ENCODE data around the gene GPR157. TPM values are rescaled to one million over a fixed set of nuclear protein-coding genes. Genes with fewer than 3 reads are reported as not detected.
A peak's percentile ranks its signal among the peaks of the same experiment; 100 is the strongest.

Gene GPR157
- total and polyA plus RNA-seq, 4 donors = 0.44 to 2.4 (median 1.5) TPM

- Histone ChIP-seq H3K4me1 (ENCODE audit: control insufficient read depth, insufficient read depth, low read length) (peaks cover 9% of the 10 kb centered on the region), H3K9me3 (ENCODE audit: control insufficient read depth, insufficient read depth, low read length) (no peaks in the 10 kb centered on the region), H3K27ac (ENCODE audit: low read depth, low read length) (no peak overlapping the region), H3K4me3 (ENCODE audit: low read depth, low read length) (no peak overlapping the region), H3K27me3 (ENCODE audit: control insufficient read depth, insufficient read depth, low read length) (no peaks in the 10 kb centered on the region), H3K36me3 (ENCODE audit: control insufficient read depth, insufficient read depth, low read length) (no peaks in the 10 kb centered on the region)
- WGBS (ENCODE audit: insufficient coverage) = 100% methylated on average over 3 of the region's 4 CpGs
- no peak for DNase-seq (ENCODE audit: low read depth in 4 of 6, low spot score in 6 of 6)
Observed at GRCh38 chr1:9059891-9060744, 68.8 kb downstream of the GPR157 start.

GRCh38 chr1:9058465-9058864 is 70.4 kb downstream of the GPR157 start:
- Histone ChIP-seq H3K9me3 (ENCODE audit: control insufficient read depth, insufficient read depth, low read length) (no peaks in the 10 kb centered on the region), H3K27me3 (ENCODE audit: control insufficient read depth, insufficient read depth, low read length) (no peaks in the 10 kb centered on the region), H3K27ac (ENCODE audit: low read depth, low read length) (no peak overlapping the region), H3K4me3 (ENCODE audit: low read depth, low read length) (no peak overlapping the region), H3K36me3 (ENCODE audit: control insufficient read depth, insufficient read depth, low read length) (no peaks in the 10 kb centered on the region), H3K4me1 (ENCODE audit: control insufficient read depth, insufficient read depth, low read length) (peaks cover 6% of the 10 kb centered on the region)
- DNase-seq (ENCODE audit: low read depth in 4 of 6, low spot score in 6 of 6) = peak in 1 of 6 donors; percentile 49
- WGBS (ENCODE audit: insufficient coverage) = 29% methylated on average over 2 of the region's 2 CpGs

- no peak overlapping the region for H3K4me3 ChIP-seq (ENCODE audit: low read depth, low read length)
Observed at GRCh38 chr1:9057851-9058250, 71.1 kb downstream of the GPR157 start.

GRCh38 chr1:9052272-9053049 is 76.4 kb downstream of the GPR157 start:
- Histone ChIP-seq H3K27me3 (ENCODE audit: control insufficient read depth, insufficient read depth, low read length) (no peaks in the 10 kb centered on the region), H3K4me1 (ENCODE audit: control insufficient read depth, insufficient read depth, low read length) (no peaks in the 10 kb centered on the region), H3K9me3 (ENCODE audit: control insufficient read depth, insufficient read depth, low read length) (no peaks in the 10 kb centered on the region), H3K36me3 (ENCODE audit: control insufficient read depth, insufficient read depth, low read length) (no peaks in the 10 kb centered on the region), H3K4me3 (ENCODE audit: low read depth, low read length) (no peak overlapping the region), H3K27ac (ENCODE audit: low read depth, low read length) (no peak overlapping the region)
- DNase-seq (ENCODE audit: low read depth in 4 of 6, low spot score in 6 of 6) = no peak
- WGBS (ENCODE audit: insufficient coverage) = no CpG with 5 or more reads among the region's 6 CpGs

More at GRCh38 chr1:9057851-9058250, 71.1 kb downstream of the GPR157 start:
- Histone ChIP-seq H3K27me3 (ENCODE audit: control insufficient read depth, insufficient read depth, low read length) (no peaks in the 10 kb centered on the region), H3K36me3 (ENCODE audit: control insufficient read depth, insufficient read depth, low read length) (no peaks in the 10 kb centered on the region), H3K4me1 (ENCODE audit: control insufficient read depth, insufficient read depth, low read length) (peaks cover 6% of the 10 kb centered on the region), H3K9me3 (ENCODE audit: control insufficient read depth, insufficient read depth, low read length) (no peaks in the 10 kb centered on the region), H3K27ac (ENCODE audit: low read depth, low read length) (no peak overlapping the region)
- no peak for DNase-seq (ENCODE audit: low read depth in 4 of 6, low spot score in 6 of 6)
- WGBS (ENCODE audit: insufficient coverage) = 80% methylated on average over 10 of the region's 10 CpGs

GRCh38 chr1:9051379-9051778 is 77.5 kb downstream of the GPR157 start:
- H3K9me3 ChIP-seq (ENCODE audit: control insufficient read depth, insufficient read depth, low read length) = no peaks in the 10 kb centered on the region
- H3K36me3 ChIP-seq (ENCODE audit: control insufficient read depth, insufficient read depth, low read length) = no peaks in the 10 kb centered on the region
- H3K4me3 ChIP-seq (ENCODE audit: low read depth, low read length) = no peak overlapping the region
- H3K27ac ChIP-seq (ENCODE audit: low read depth, low read length) = no peak overlapping the region
- WGBS (ENCODE audit: insufficient coverage) = no CpG with 5 or more reads among the region's 1 CpG
- peak in 1 of 6 donors; percentile 61 for DNase-seq (ENCODE audit: low read depth in 4 of 6, low spot score in 6 of 6)
- no peaks in the 10 kb centered on the region for H3K4me1 ChIP-seq (ENCODE audit: control insufficient read depth, insufficient read depth, low read length)
- H3K27me3 ChIP-seq (ENCODE audit: control insufficient read depth, insufficient read depth, low read length) = no peaks in the 10 kb centered on the region

GRCh38 chr1:9050803-9051202 is 78.1 kb downstream of the GPR157 start:
- Histone ChIP-seq H3K4me1 (ENCODE audit: control insufficient read depth, insufficient read depth, low read length) (no peaks in the 10 kb centered on the region), H3K27me3 (ENCODE audit: control insufficient read depth, insufficient read depth, low read length) (no peaks in the 10 kb centered on the region), H3K4me3 (ENCODE audit: low read depth, low read length) (no peak overlapping the region), H3K9me3 (ENCODE audit: control insufficient read depth, insufficient read depth, low read length) (no peaks in the 10 kb centered on the region), H3K36me3 (ENCODE audit: control insufficient read depth, insufficient read depth, low read length) (no peaks in the 10 kb centered on the region), H3K27ac (ENCODE audit: low read depth, low read length) (no peak overlapping the region)
- no CpG with 5 or more reads among the region's 3 CpGs for WGBS (ENCODE audit: insufficient coverage)
- DNase-seq (ENCODE audit: low read depth in 4 of 6, low spot score in 6 of 6) = no peak

Small RNAs within 50 kb of the gene (small RNA-seq; reads per million reads assigned to genes)
- gene RF00424 (ENCODE audit: low replicate concordance) = not detected

Other genes with a start within 250 kb of the GPR157 start
- not detected for gene CA6, start 183.2 kb downstream of the GPR157 start, total RNA-seq
- gene CA6, start 183.2 kb downstream of the GPR157 start, polyA plus RNA-seq (ENCODE audit: insufficient read length in 2 of 2) = under 1 TPM in 1 of 2 donors, not detected in 1; 0.30 TPM
- not detected for gene SLC2A7, start 102.7 kb downstream of the GPR157 start, total RNA-seq
- not detected for gene SLC2A7, start 102.7 kb downstream of the GPR157 start, polyA plus RNA-seq (ENCODE audit: insufficient read length in 2 of 2)
- gene SLC2A5, start 59.5 kb downstream of the GPR157 start, total RNA-seq = 10 to 100 TPM in 1 of 2 donors, 1 to 10 TPM in 1; 5.2 to 12.9 TPM
- 1 to 10 TPM; 4.9 to 6.2 TPM for gene SLC2A5, start 59.5 kb downstream of the GPR157 start, polyA plus RNA-seq (ENCODE audit: insufficient read length in 2 of 2)
- 10 to 100 TPM; 15.7 to 20.2 TPM for gene H6PD, start 105.7 kb upstream of the GPR157 start, total RNA-seq
- 10 to 100 TPM; 15.2 to 22.1 TPM for gene H6PD, start 105.7 kb upstream of the GPR157 start, polyA plus RNA-seq (ENCODE audit: insufficient read length in 2 of 2)
- gene SPSB1, start 163.8 kb upstream of the GPR157 start, total RNA-seq = 10 to 100 TPM in 1 of 2 donors, 1 to 10 TPM in 1; 6.9 to 10.6 TPM
- gene SPSB1, start 163.8 kb upstream of the GPR157 start, polyA plus RNA-seq (ENCODE audit: insufficient read length in 2 of 2) = 10 to 100 TPM; 15.1 to 17.4 TPM